HG03520 (cell line): ENCODE results near the gene TPR.

Experiments used
- ATAC-seq: cut with Tn5 transposase; IDR thresholded peaks from one replicate; pipeline ENCODE4 v1.9.1; 2021; ENCODE audit warnings: mild to moderate bottlenecking, moderate library complexity; ENCODE audit not compliant: unreplicated experiment

The TPR gene

DNA sequence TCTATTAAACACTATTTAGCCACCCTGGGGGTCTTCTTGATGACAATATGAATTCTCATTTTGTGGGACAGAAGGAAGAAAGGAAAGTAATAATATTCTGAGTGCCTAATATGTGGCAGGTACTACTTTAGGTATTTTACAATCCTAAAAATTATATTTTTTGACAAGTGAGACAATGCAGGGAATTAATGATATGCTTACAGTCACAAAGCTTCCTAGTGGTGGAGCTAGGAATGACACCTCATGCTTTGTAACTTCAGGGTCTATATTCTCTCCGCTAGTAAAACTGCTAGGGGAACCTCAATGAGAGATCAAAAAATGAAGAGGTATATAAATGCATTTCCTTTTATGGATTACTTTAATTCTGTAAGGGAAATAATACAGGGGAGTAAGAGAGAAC, 44.3 kb downstream of the TPR start:
- ATAC-seq: no peak

DNA sequence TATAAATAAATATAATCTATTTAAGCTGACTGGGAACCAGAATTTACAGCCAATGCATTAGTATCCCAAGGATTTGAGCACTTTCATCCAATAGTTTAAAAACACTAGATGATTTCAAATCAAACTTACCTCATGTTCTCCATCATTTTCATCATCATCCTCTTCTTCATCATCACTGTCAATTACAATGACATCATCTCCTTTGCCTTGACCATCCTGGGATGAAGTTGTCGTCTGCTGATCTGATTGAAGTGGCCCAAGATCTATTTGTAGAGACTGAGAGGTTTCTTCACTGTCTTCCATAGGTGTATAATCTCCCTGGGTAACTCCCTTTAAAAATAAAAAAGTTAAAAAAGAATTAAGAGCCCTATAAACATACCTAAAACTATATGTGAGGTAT, 47.7 kb downstream of the TPR start:
- no peak for ATAC-seq

- ATAC-seq: no peak
These were observed 49.0 kb downstream of the TPR start for GRCh38 chr1:186326009-186326408.

- ATAC-seq: no peak
These were observed 49.8 kb downstream of the TPR start for GRCh38 chr1:186325239-186325638.

GRCh38 chr1:186323865-186324264, 51.2 kb downstream of the TPR start:
- no peak for ATAC-seq

DNA sequence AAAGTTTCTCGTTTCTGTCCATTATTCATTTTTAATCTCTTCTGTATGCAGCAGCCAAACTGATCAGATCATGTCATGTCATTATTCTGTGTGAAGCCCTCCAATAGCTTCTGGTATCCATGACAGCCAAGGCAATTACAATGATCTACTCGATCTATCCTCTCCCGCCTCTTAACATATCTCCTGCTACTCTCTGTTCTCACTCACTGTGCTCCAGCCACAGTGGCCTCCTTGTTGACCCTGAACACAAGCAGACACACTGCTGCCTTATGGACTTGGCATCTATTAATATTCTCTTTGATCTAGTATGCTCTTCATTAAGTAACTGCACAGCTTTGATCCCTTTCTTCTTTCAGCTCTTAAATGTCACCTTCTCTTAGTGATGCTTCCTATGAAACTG, 59.5 kb downstream of the TPR start:
- ATAC-seq: no peak

- no peak for ATAC-seq
These were observed 63.5 kb downstream of the TPR start for GRCh38 chr1:186311375-186312051.

GRCh38 chr1:186310307-186310706, 64.7 kb downstream of the TPR start:
- no peak for ATAC-seq

- no peak for ATAC-seq
These were observed 66.6 kb downstream of the TPR start for GRCh38 chr1:186308264-186309060.

DNA sequence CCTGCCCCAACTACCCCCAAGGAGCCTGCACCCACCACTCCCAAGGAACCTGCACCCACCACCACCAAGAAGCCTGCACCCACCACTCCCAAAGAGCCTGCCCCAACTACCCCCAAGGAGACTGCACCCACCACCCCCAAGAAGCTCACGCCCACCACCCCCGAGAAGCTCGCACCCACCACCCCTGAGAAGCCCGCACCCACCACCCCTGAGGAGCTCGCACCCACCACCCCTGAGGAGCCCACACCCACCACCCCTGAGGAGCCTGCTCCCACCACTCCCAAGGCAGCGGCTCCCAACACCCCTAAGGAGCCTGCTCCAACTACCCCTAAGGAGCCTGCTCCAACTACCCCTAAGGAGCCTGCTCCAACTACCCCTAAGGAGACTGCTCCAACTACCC, 67.6 kb downstream of the TPR start:
- no peak for ATAC-seq

DNA sequence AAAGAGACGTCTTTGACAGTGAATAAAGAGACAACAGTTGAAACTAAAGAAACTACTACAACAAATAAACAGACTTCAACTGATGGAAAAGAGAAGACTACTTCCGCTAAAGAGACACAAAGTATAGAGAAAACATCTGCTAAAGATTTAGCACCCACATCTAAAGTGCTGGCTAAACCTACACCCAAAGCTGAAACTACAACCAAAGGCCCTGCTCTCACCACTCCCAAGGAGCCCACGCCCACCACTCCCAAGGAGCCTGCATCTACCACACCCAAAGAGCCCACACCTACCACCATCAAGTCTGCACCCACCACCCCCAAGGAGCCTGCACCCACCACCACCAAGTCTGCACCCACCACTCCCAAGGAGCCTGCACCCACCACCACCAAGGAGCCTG, 68.5 kb downstream of the TPR start:
- ATAC-seq: no peak

GRCh38 chr1:186304982-186305949, 69.8 kb downstream of the TPR start:
- peak; percentile 73 for ATAC-seq

DNA sequence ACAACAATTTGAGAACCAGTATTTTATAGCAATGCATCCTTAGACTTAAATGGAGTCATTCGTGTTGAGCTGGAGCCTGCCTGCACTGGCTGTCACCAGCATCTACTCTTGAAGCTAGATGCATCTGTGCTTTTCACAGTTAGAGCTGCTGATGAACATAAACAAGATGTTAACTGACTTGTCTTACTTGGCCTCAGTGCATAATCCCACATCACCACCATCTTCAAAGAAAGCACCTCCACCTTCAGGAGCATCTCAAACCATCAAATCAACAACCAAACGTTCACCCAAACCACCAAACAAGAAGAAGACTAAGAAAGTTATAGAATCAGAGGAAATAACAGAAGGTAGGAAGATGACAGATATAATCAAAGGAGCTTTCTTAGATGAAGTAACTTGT, 71.1 kb downstream of the TPR start:
- no peak for ATAC-seq

GRCh38 chr1:186302381-186302920, 72.6 kb downstream of the TPR start:
- no peak for ATAC-seq

- no peak for ATAC-seq
These were observed 73.6 kb downstream of the TPR start for GRCh38 chr1:186301448-186301847.

DNA sequence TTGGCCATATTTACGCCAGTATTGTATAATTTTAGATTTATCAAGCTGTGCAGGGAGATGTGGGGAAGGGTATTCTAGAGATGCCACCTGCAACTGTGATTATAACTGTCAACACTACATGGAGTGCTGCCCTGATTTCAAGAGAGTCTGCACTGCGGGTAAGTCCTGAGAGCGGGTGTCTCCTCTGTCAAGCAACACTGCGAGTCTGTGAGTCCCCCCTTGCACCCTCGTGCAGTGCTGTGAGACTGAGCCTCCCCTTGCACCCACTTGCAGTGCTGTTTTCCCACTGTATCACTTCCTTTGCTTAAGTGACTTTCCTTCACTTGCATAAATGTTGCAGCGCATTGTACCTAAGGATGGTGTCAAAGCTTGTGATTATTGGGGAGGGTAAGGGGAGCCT, 75.0 kb downstream of the TPR start:
- no peak for ATAC-seq

GRCh38 chr1:186299570-186299969, 75.5 kb downstream of the TPR start:
- ATAC-seq: no peak

DNA sequence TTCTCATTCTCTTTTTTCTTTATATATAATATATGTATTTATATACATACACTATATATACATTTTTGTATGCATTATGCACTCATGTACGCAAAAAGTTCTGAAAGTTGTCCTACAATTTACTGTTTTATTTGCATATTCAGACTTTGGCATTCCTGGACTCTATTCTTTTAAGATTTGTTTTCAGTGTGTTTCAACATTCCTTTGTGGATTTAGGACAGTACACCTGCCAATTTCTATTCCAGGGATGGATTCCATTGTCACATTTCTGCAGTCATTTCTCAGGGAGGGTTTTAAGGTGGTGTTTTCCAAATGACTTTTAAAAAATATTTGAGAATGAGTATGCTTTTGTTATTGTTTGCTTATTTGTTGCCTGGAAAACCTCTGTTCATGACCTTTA, 76.2 kb downstream of the TPR start:
- ATAC-seq: no peak

DNA sequence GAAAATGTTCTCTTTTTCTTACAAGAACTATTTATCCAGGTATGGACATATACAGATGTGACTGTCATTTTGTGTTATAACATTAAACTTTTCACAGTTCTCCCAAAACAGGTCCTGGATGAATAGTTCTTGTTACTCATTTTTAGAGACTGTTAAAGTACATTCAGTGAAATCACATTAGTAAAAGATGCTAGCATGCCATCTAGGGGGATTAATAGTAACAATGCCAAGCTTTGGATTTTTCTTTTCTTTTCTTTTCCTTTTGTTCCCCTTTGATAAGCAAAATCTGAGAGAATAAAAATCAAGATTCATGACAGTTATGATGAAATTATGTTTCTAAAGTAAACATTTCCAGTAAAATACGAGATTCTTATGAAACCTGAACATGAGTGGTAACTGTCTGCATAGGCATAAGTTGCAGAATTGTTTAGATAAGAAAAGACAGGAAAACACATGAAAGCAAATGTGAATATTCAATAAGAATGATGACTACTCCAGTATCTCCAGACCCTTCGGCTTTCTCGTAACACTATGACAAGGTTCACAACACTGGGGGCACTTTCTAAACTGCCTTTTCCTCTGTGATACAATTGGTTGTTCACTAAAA, 77.5 kb downstream of the TPR start:
- no peak for ATAC-seq

DNA sequence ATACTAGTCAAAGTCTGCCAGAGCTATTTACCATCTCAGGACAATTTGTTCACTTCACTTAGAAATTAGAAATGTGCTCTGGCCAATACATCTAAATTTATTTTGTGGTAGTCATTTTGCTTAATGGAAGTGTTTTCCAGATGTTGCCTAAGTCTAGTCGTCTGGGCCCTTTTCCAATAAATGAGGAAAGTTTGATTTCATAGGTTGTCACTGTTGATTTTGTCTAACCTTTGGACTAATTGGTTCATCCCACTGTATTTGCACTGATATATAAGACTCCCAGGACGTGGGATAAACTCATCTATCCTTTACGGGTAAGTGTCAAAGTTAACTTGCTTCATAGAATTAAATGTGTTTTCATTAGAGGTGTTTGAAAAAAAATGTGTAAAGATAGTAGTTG, 79.1 kb downstream of the TPR start, which contains the start of gene PRG4:
Gene PRG4, plus strand, starts transcription at position 300 of the 400 bp plus-strand sequence.
- ATAC-seq: no peak

DNA sequence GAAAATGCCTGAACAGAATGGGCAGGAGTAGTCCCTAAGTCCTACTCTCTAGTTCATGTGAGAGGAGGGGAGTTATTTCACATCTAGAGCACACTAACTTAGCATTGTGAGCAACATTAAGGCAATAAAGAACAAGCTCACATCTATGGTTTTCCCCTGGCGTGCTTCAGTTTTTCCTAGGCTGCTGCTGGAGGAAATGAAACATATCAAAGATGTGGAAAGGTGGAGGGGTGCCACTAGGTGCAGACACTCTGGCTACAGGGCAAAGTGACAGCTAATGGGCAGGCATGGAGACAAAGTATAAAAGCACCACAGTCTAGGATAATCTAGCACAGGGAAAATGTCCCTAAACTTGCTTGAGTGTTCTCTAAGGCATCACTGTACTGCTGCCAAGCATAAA, 82.2 kb downstream of the TPR start:
- ATAC-seq: no peak
